PC-3 (cell line): ENCODE data around the gene PLCB2. TPM values are rescaled to one million over a fixed set of nuclear protein-coding genes. Genes with fewer than 3 reads are reported as not detected.

ENCODE experiments used
- ATAC-seq: fragments of 200-7000 bp; cut with Tn5 transposase; 2 replicates; pipeline ENCODE4 v1.9.1; 2020; ENCODE audit warnings: mild to moderate bottlenecking, moderate library complexity
- BruUV-seq: library from RNA; stranded (reverse); fragments of 400-500 nt; replicated peaks from 2 replicates; lab custom pipeline; 2021; lab: Mats Ljungman, UMichigan
- CTCF ChIA-PET: fragments of 300-600 bp; sonication (Branson Sonifier 250); formaldehyde crosslinking; loops from one replicate; lab custom pipeline; 2022; ENCODE audit warnings: antibody characterized with exemption; lab: Charles Lee
- POLR2A ChIA-PET: fragments of 300-600 bp; sonication (Branson Sonifier 250); formaldehyde crosslinking; loops from one replicate; lab custom pipeline; 2022; ENCODE audit warnings: antibody characterized with exemption; ENCODE audit not compliant: unreplicated experiment; lab: Charles Lee
- DNase-seq: peaks from one replicate; pipeline ENCODE4 v3.0.0-alpha.2; 2015
- H2AFZ ChIP-seq: fragments of 300-600 bp; sonication (generic); 2 replicates; pipeline ENCODE4 v1.6.0; 2016; ENCODE audit warnings: antibody characterized with exemption, low read length
- H3F3A ChIP-seq: fragments of 300-600 bp; sonication (generic); one replicate; pipeline ENCODE4 v1.6.0; 2017; ENCODE audit warnings: antibody characterized with exemption, low read length, control low read depth, mild to moderate bottlenecking; ENCODE audit not compliant: unreplicated experiment
- H3K27ac ChIP-seq: fragments of 300-600 bp; sonication (generic); 2 replicates; pipeline ENCODE4 v1.5.1; 2016; ENCODE audit warnings: mild to moderate bottlenecking, low read length
- H3K27me3 ChIP-seq: fragments of 300-600 bp; sonication (generic); 2 replicates; pipeline ENCODE4 v1.6.1; 2016; ENCODE audit warnings: low read length, mixed read lengths
- H3K36me3 ChIP-seq: fragments of 300-600 bp; sonication (generic); 2 replicates; pipeline ENCODE4 v1.6.1; 2016; ENCODE audit warnings: low read depth, mixed run types, low read length, mixed read lengths
- H3K4me1 ChIP-seq: fragments of 300-600 bp; sonication (generic); 2 replicates; pipeline ENCODE4 v1.5.1; 2016; ENCODE audit warnings: low read length; ENCODE audit not compliant: insufficient read depth
- H3K4me2 ChIP-seq: fragments of 300-600 bp; sonication (generic); 2 replicates; pipeline ENCODE4 v1.6.0; 2016; ENCODE audit warnings: low read length
- H3K4me3 ChIP-seq: fragments of 300-600 bp; sonication (generic); 2 replicates; pipeline ENCODE4 v1.5.1; 2016; ENCODE audit warnings: mild to moderate bottlenecking, low read length, mixed read lengths
- H3K79me2 ChIP-seq: fragments of 300-600 bp; sonication (generic); 2 replicates; pipeline ENCODE4 v1.6.1; 2017; ENCODE audit warnings: low read length, mixed read lengths
- H3K9ac ChIP-seq: fragments of 300-600 bp; sonication (generic); 2 replicates; pipeline ENCODE4 v1.6.0; 2016; ENCODE audit warnings: mild to moderate bottlenecking, low read length
- H3K9me2 ChIP-seq: fragments of 300-600 bp; sonication (generic); replicated peaks from 2 replicates; pipeline ENCODE4 v1.6.1; 2016; ENCODE audit warnings: mixed run types, low read length, mixed read lengths
- H3K9me3 ChIP-seq: fragments of 300-600 bp; sonication (generic); 2 replicates; pipeline ENCODE4 v1.6.1; 2016; ENCODE audit warnings: low read length, mixed read lengths
- H4K20me1 ChIP-seq: fragments of 300-600 bp; sonication (generic); 2 replicates; pipeline ENCODE4 v1.6.1; 2016; ENCODE audit warnings: low read length, mixed read lengths
- CTCF ChIP-seq: fragments of 300-600 bp; sonication (generic); conservative IDR thresholded peaks from 2 replicates; pipeline ENCODE4 v1.5.1; 2017; ENCODE audit warnings: antibody characterized with exemption, low read depth, mild to moderate bottlenecking, low read length
- EZH2 ChIP-seq: fragments of 300-600 bp; sonication (generic); IDR thresholded peaks from one replicate; pipeline ENCODE4 v1.6.1; 2017; ENCODE audit warnings: antibody characterized with exemption, mild to moderate bottlenecking, low read length; ENCODE audit not compliant: unreplicated experiment
- EZH2phosphoT487 ChIP-seq: fragments of 300-600 bp; sonication (generic); IDR thresholded peaks from 2 replicates; pipeline ENCODE4 v1.6.1; 2018; ENCODE audit warnings: mild to moderate bottlenecking, antibody characterized with exemption, low read length, borderline replicate concordance
- intact Hi-C: fragments of 100-400 bp; cut with micrococcal nuclease; formaldehyde crosslinking; loops from 2 replicates; pipeline ENCODE4 v1.9.0; 2023
- total RNA-seq: library from RNA; depleted of rRNA; stranded (reverse); fragments of >200 nt; gene quantifications from 2 replicates; pipeline ENCODE4 v1.2.3, GENCODE V29; 2014

PLCB2 gene
- total RNA-seq, 1 experiment from 2014 or later: 3.2 TPM

- Histone ChIP-seq H4K20me1 (no peaks in the 10 kb centered on the region), H3K9ac (no peak overlapping the region), H3K27me3 (no peaks in the 10 kb centered on the region), H3F3A (peaks cover 6% of the 10 kb centered on the region), H3K79me2 (no peaks in the 10 kb centered on the region), H3K9me2 (no peaks in the 10 kb centered on the region), H2AFZ (no peak overlapping the region), H3K36me3 (no peaks in the 10 kb centered on the region), H3K4me2 (no peak overlapping the region), H3K4me1 (peaks cover 43% of the 10 kb centered on the region), H3K9me3 (no peaks in the 10 kb centered on the region), H3K27ac (no peak overlapping the region), H3K4me3 (no peak overlapping the region)
- DNase-seq (no peak), ATAC-seq (no peak)
- no TSS peak for BruUV-seq
- TF ChIP-seq CTCF (no peak), EZH2 (no peak), EZH2phosphoT487 (no peak)
- POLR2A ChIA-PET: no interaction called here
- intact Hi-C loops: no loop called here
- CTCF ChIA-PET: no interaction called here
Observed at GRCh38 chr15:40247406-40247971, 60.2 kb downstream of the PLCB2 start.

GRCh38 chr15:40246496-40247280 lies 61.0 kb downstream of the PLCB2 start:
- no peaks in the 10 kb centered on the region for H3K27me3 ChIP-seq
- intact Hi-C loops: no loop called here
- TF ChIP-seq EZH2 (no peak), CTCF (no peak), EZH2phosphoT487 (no peak)
- peaks cover 37% of the 10 kb centered on the region for H3K4me1 ChIP-seq
- DNase-seq (no peak), ATAC-seq (no peak)
- no peaks in the 10 kb centered on the region for H3K79me2 ChIP-seq
- no peak overlapping the region for H3K9ac ChIP-seq
- H3K9me2 ChIP-seq: no peaks in the 10 kb centered on the region
- POLR2A ChIA-PET: no interaction called here
- CTCF ChIA-PET: no interaction called here
- H3F3A ChIP-seq: peaks cover 6% of the 10 kb centered on the region
- no peak overlapping the region for H2AFZ ChIP-seq
- H4K20me1 ChIP-seq: no peaks in the 10 kb centered on the region
- H3K36me3 ChIP-seq: no peaks in the 10 kb centered on the region
- H3K4me2 ChIP-seq: no peak overlapping the region
- H3K27ac ChIP-seq: no peak overlapping the region
- BruUV-seq: no TSS peak
- H3K9me3 ChIP-seq: no peaks in the 10 kb centered on the region
- no peak overlapping the region for H3K4me3 ChIP-seq
